Measurements from ENCODE around the gene PLSCR3. TPM values are rescaled to one million over a fixed set of nuclear protein-coding genes. Genes with fewer than 3 reads are reported as not detected.

The PLSCR3 gene
- total RNA-seq, 1 experiment from 2014 or later = 31.5 TPM

DNA sequence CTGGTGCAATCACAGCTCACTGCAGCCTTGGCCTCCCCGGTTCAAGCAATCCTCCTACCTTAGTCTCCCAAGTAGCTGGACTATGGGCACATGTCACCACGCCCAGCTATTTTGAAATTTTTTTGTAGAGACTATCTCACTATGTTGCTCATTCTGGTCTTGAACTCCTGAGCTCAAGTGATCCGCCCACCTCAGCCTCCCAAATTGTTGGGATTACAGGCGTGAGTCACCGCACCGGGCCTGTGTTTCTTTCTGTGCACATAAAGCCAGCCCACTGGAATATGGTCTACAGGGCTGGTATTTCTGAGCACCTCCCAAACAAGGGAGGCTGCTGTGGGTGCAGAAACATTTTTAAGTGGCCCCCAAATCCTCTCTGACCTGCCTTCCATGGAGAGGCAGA is 31.0 kb downstream of the PLSCR3 start:
- WGBS (ENCODE audit: extremely low coverage, insufficient read length, low lambda C conversion rate) = no CpG with 5 or more reads among the region's 6 CpGs
- H3K23ac ChIP-seq (ENCODE audit: insufficient read length, low read depth, low read length) = no peak overlapping the region
- H3K4ac ChIP-seq (ENCODE audit: low read depth, low read length) = no peak overlapping the region
- no peak overlapping the region for H3K18ac ChIP-seq (ENCODE audit: insufficient read length, low read depth, low read length)
- no peak overlapping the region for H2BK12ac ChIP-seq (ENCODE audit: insufficient read length, low read depth, low read length)
- H3K27me3 ChIP-seq (ENCODE audit: insufficient read depth, low read length) = no peaks in the 10 kb centered on the region
- peaks cover 6% of the 10 kb centered on the region; the same call in 1 of the 2 replicates for H3K27me3 Mint-ChIP-seq (ENCODE audit: low read depth)
- no peak overlapping the region for H4K91ac ChIP-seq (ENCODE audit: insufficient read length, low read depth, low read length)
- no peak overlapping the region for H4K5ac ChIP-seq (ENCODE audit: insufficient read length, low read depth, low read length)
- no peak overlapping the region for H2BK120ac ChIP-seq (ENCODE audit: low read depth, low read length, poor library complexity, severe bottlenecking)
- H3K14ac ChIP-seq (ENCODE audit: insufficient read depth, low read length) = no peak overlapping the region
- no peaks in the 10 kb centered on the region for H3K36me3 Mint-ChIP-seq (ENCODE audit: insufficient read depth in 1 of 3, low read depth in 3 of 3)
- H3K79me2 ChIP-seq (ENCODE audit: insufficient read depth, low read length) = no peaks in the 10 kb centered on the region
- no peak for DNase-seq
- H2BK15ac ChIP-seq (ENCODE audit: low read depth, low read length) = no peak overlapping the region
- H3T11ph ChIP-seq (ENCODE audit: low read length) = no peak overlapping the region
- H3K79me1 ChIP-seq (ENCODE audit: insufficient read depth, low read depth, low read length, poor library complexity, severe bottlenecking) = no peaks in the 10 kb centered on the region
- H2AK5ac ChIP-seq (ENCODE audit: insufficient read length, low read length) = no peak overlapping the region
- H3K9me3 ChIP-seq (ENCODE audit: control insufficient read depth, low read depth, low read length) = no peaks in the 10 kb centered on the region
- H3K9ac ChIP-seq (ENCODE audit: extremely low read depth, insufficient read length, low read length) = no peak overlapping the region
- H3K9me3 Mint-ChIP-seq = no peaks in the 10 kb centered on the region
- TF ChIP-seq, protein P1, sequence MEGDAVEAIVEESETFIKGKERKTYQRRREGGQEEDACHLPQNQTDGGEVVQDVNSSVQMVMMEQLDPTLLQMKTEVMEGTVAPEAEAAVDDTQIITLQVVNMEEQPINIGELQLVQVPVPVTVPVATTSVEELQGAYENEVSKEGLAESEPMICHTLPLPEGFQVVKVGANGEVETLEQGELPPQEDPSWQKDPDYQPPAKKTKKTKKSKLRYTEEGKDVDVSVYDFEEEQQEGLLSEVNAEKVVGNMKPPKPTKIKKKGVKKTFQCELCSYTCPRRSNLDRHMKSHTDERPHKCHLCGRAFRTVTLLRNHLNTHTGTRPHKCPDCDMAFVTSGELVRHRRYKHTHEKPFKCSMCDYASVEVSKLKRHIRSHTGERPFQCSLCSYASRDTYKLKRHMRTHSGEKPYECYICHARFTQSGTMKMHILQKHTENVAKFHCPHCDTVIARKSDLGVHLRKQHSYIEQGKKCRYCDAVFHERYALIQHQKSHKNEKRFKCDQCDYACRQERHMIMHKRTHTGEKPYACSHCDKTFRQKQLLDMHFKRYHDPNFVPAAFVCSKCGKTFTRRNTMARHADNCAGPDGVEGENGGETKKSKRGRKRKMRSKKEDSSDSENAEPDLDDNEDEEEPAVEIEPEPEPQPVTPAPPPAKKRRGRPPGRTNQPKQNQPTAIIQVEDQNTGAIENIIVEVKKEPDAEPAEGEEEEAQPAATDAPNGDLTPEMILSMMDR (conservative IDR thresholded peaks at IDR 0.05) = no peak
- peaks cover 9 to 14% of the 10 kb centered on the region in 2 experiments for H3K4me1 Mint-ChIP-seq
- no peak overlapping the region for H2BK5ac ChIP-seq (ENCODE audit: insufficient read length, low read length)
- H3K4me3 Mint-ChIP-seq = no peak overlapping the region
- no peaks in the 10 kb centered on the region for H3K23me2 ChIP-seq (ENCODE audit: insufficient read length, low read depth, low read length, poor library complexity, severe bottlenecking)
- H3K4me1 ChIP-seq (ENCODE audit: insufficient read depth, low read length) = peaks cover 5% of the 10 kb centered on the region; the same call in 1 of the 2 replicates
- H3K4me2 ChIP-seq (ENCODE audit: insufficient read depth, insufficient read length, low read length) = no peak overlapping the region
- no peak overlapping the region for H3K27ac ChIP-seq (ENCODE audit: insufficient read length, low read depth, low read length)
- H4K20me1 ChIP-seq (ENCODE audit: control insufficient read depth, insufficient read depth, insufficient read length) = no peaks in the 10 kb centered on the region
- no peak overlapping the region for H4K8ac ChIP-seq (replicated peaks; ENCODE audit: insufficient read length, low read depth, low read length)
- no peak overlapping the region for H3K27ac Mint-ChIP-seq
- H3K56ac ChIP-seq (ENCODE audit: insufficient read length, low read depth, low read length) = no peak overlapping the region
- no peak overlapping the region for H2AFZ ChIP-seq (ENCODE audit: low read length)
- no peak overlapping the region for H2BK20ac ChIP-seq (ENCODE audit: low read depth, low read length, poor library complexity, severe bottlenecking)

Measured in H9 (cell line).